Gastrocnemius medialis (tissue), 4 donors: ENCODE results near the gene MRTFA.

Experiments used
- POLR2A ChIP-seq, 2 donors: fragments of 450-650 bp; IDR thresholded peaks; one replicate each; pipeline ENCODE4 v1.6.1; 2017; ENCODE audit warnings: antibody characterized with exemption in 2 of 2, mild to moderate bottlenecking in 2 of 2, moderate library complexity in 2 of 2
- TF ChIP-seq, protein P1 (sequence below), 5 experiments: fragments of 450-650 bp in 3 of 5; fragments of 200-600 bp in 2 of 5; sonication (generic) in 2 of 5; IDR thresholded peaks in 4 of 5; conservative IDR thresholded peaks in 1 of 5; 1 replicate in 4 of 5; 2 replicates in 1 of 5; pipeline ENCODE4 v1.5.1; 2016 to 2019; ENCODE audit warnings: antibody characterized with exemption in 5 of 5, mild to moderate bottlenecking in 3 of 5, moderate library complexity in 3 of 5

DNA sequence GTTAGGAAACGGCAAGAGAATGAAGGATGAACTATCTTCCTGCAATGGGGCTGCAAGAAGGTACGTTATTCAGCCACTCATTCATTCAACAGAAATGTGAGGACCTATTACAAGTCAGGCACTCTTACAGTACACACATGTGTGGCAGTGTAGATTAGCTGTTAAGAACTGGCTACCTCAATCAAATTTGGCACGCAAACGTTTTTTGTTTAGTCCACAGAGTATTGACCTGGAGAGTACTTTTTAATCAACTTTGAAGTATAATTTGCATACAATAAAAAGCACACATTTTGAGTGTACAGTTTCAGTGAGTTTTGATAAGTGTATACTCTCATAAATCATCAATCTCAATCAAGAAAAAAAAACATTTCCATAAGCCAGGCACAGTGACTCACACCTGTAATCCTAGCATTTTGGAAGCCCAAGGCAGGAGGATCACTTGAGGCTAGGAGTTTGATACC, 24.2 kb downstream of the MRTFA start:
- TF ChIP-seq, protein P1, sequence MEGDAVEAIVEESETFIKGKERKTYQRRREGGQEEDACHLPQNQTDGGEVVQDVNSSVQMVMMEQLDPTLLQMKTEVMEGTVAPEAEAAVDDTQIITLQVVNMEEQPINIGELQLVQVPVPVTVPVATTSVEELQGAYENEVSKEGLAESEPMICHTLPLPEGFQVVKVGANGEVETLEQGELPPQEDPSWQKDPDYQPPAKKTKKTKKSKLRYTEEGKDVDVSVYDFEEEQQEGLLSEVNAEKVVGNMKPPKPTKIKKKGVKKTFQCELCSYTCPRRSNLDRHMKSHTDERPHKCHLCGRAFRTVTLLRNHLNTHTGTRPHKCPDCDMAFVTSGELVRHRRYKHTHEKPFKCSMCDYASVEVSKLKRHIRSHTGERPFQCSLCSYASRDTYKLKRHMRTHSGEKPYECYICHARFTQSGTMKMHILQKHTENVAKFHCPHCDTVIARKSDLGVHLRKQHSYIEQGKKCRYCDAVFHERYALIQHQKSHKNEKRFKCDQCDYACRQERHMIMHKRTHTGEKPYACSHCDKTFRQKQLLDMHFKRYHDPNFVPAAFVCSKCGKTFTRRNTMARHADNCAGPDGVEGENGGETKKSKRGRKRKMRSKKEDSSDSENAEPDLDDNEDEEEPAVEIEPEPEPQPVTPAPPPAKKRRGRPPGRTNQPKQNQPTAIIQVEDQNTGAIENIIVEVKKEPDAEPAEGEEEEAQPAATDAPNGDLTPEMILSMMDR (IDR thresholded peaks at IDR 0.05 in 4 of 5, conservative IDR thresholded peaks at IDR 0.05 in 1 of 5) = no peak
- no peak for TF ChIP-seq POLR2A (IDR thresholded peaks at IDR 0.05)
